ENCODE measurements around the gene KSR2.

Gene KSR2

GRCh38 chr12:117845271-117845904, 123.4 kb downstream of the KSR2 start:
- TF ChIP-seq CTCF (IDR thresholded peaks at IDR 0.05): no peak

- no peak for TF ChIP-seq CTCF (IDR thresholded peaks at IDR 0.05)
Measured at GRCh38 chr12:117844114-117844830, 124.5 kb downstream of the KSR2 start.

DNA sequence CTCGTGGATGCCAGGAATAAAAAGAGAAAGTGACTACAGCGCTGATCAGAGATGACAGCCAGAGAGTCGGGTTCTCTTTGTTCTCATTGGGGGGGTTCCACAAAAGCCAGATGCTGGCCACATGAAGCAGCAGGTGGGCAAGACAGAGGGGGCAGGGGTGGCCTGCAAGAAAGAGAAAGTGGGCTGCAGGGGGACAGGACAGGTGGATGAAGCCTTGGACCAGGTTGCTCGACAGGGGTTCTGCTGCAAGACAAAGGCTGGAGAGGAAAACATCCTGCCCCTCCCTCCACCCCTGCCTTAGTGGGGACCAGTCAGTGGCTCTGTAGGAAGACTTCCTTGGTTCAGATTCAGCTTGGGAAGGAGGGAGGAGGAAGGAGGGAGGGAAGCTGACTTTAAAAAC, 126.2 kb downstream of the KSR2 start:
- TF ChIP-seq CTCF (IDR thresholded peaks at IDR 0.05): no peak

DNA sequence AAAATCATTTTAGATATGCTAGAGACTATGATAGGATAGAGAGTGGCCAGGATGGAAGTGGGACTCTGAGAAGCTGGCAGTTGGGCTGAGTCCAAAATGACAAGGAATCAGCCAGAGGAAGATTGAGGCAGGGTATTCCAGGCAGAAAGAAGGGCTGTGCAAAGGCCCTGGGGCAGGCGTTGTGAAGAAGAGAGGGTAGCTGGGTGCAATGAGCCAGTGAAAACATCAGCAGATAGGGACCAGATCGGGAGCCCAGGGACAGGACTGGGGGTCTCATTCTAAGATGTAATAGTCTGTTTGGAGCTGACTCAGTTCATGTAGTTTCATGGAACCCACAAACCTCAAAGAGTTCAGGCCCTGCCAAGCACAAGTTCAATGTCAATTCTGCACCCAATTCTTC, 126.6 kb downstream of the KSR2 start:
- TF ChIP-seq CTCF (IDR thresholded peaks at IDR 0.05): no peak

DNA sequence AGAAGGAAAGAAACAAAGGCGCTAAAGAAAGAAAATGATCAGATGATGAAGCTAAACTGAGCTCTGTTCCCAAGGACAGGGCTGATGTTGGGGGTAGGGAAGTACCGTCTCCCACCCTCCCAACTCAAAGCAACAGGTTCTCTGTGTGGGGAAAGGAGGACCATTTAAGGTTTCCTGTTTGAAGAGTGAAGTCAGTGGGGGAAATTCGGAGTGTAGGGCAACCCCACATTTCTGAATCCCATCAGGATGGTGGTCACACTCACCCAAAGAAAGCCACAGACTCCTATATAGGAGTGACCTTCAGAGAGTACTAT, 131.1 kb downstream of the KSR2 start:
- TF ChIP-seq CTCF (IDR thresholded peaks at IDR 0.05): no peak

DNA sequence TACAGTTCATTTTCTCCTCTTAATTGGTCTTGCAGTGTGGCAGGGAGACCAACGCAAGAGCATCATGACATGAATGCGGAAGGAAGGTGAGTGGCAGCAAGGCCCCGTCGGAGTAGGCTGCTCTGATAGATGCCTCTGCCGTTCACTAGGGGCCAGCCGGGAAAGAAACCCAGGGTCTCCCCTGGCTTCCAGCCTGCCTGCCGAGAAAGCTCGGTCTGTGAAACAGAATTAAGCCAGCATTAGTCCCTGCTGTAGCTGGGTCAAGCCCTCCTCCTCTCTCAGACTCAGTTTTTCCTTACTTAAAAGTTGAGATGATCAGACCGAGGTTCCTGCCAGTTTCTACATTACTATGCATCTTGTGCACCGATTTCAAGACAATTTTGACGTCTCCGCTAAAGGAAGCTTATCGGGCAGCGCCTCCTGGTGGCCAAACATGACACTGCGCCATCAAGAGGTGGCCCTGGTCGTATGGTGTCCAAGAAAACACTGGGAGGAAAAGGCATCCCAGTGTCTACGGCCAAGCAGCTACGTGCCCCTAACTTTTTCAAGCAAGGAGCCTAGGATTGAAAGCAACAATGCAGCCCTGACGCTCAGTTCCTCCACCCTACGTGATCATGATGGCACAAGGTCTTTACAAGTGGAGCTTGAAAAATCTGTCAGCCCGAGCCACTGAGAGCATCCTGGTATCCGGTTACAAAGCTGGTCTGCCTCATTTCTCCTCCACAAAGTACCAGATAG, 131.6 kb downstream of the KSR2 start:
- TF ChIP-seq CTCF (IDR thresholded peaks at IDR 0.05): peak; percentile 98

- TF ChIP-seq CTCF (IDR thresholded peaks at IDR 0.05): no peak
Measured at GRCh38 chr12:117836476-117836875, 132.3 kb downstream of the KSR2 start.
